ENCODE results near the gene FAM114A1.
A peak's percentile ranks its signal among the peaks of the same experiment; 100 is the strongest.

FAM114A1 gene

DNA sequence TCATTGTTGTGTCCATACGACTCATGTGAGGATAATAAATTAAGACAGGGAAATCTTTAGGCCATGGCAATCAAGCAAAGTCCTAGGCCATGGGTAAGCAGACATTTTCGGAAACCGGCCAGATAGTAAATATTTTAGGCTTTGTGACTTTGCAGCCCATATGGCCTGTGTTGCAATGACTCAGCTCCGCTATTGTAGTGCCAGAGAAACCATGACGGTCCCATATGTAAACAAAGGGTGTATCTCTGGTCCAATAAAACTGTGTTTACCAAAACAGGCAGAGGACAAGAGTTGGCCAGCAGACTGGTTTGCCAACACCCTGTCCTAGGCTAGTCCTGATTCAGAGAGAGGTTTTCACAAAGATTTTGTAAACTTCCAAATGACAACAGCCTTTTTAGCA is 5.0 kb downstream of the FAM114A1 start:
- in situ Hi-C loops (cut with HindIII; ENCODE audit: low sequenced_read_pairs) = no loop called here
- peak; percentile 32 for DNase-seq (ENCODE audit: low read depth, low spot score)
- TF ChIP-seq, protein P1, sequence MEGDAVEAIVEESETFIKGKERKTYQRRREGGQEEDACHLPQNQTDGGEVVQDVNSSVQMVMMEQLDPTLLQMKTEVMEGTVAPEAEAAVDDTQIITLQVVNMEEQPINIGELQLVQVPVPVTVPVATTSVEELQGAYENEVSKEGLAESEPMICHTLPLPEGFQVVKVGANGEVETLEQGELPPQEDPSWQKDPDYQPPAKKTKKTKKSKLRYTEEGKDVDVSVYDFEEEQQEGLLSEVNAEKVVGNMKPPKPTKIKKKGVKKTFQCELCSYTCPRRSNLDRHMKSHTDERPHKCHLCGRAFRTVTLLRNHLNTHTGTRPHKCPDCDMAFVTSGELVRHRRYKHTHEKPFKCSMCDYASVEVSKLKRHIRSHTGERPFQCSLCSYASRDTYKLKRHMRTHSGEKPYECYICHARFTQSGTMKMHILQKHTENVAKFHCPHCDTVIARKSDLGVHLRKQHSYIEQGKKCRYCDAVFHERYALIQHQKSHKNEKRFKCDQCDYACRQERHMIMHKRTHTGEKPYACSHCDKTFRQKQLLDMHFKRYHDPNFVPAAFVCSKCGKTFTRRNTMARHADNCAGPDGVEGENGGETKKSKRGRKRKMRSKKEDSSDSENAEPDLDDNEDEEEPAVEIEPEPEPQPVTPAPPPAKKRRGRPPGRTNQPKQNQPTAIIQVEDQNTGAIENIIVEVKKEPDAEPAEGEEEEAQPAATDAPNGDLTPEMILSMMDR (IDR thresholded peaks at IDR 0.05; ENCODE audit: low read depth, low read length) = no peak
- H3K4me3 ChIP-seq (ENCODE audit: low read depth, low read length) = no peak overlapping the region

DNA sequence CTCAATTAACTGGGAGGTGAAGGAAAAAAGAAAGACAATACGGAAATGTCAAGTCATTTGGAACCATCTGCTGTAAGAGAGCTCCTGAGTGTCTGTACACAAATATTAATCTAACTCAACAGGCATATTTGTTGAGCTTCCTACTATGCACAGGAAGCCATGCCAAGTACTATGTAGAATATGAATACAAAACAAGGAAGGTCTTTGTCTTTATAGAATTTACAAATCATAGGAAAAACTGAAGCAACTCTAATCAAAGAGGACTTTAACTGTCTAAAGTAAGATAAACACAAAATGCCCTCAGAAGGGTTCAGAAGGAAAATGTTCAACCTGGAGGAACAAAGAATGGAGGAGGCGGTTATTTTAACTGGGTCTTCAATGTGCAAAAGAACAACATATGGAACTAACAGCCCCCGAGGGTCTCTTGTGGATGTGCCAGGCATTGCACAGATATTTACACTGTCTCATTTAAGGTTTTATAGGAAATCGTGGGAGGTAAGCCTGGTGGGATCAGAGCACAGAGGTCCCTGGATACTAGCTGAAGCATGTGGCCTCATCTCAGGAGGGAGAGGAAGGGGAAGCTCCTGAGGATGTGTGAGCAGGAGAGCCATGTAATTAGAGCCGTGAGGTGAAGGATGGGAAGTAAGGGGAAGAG is 5.8 kb downstream of the FAM114A1 start:
- H3K4me3 ChIP-seq (ENCODE audit: low read depth, low read length) = no peak overlapping the region
- in situ Hi-C loops (cut with HindIII; ENCODE audit: low sequenced_read_pairs) = no loop called here
- no peak for DNase-seq (ENCODE audit: low read depth, low spot score)
- TF ChIP-seq, protein P1 (IDR thresholded peaks at IDR 0.05; ENCODE audit: low read depth, low read length) = no peak

DNA sequence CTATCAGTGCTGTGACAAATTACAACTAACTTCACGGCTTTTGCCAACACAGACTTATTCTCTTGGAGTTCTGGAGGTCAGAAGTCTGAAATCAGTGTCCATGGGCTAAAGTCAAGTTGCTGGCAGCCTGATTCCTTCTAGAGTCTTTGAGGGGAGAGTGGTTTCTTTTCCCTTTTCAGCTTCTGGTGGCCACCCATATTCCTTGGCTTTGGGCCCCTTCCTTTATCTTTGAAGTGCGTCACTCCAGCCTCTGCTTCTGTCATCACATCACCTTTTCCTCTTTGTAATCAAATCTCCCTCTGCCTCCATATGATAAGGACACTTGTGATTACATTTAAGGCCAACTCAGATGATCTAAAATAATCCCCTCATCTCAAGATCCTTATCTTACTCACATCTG is 9.0 kb downstream of the FAM114A1 start:
- H3K4me3 ChIP-seq (ENCODE audit: low read depth, low read length) = no peak overlapping the region
- TF ChIP-seq, protein P1 (IDR thresholded peaks at IDR 0.05; ENCODE audit: low read depth, low read length) = no peak
- in situ Hi-C loops (cut with HindIII; ENCODE audit: low sequenced_read_pairs) = no loop called here
- DNase-seq (ENCODE audit: low read depth, low spot score) = no peak

DNA sequence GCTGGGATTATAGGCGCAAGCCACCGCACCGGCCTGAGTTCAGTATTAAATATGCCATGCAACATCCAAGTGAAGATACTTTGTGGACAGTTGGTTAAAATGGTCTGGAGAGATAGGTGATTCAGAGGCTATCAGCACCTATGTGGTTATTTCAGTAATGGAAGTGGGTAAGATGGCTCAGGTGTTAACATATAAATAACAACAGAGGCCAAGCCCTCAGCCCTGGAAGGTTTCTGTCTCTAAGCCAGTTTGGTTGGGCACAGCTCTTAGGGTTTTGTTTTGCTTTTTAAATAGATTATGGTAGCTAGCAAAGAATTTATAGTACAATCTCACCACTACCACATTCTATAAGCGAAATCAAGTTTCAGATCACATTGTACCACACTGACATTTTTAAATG is 16.6 kb downstream of the FAM114A1 start:
- in situ Hi-C loops (cut with HindIII; ENCODE audit: low sequenced_read_pairs) = no loop called here
- H3K4me3 ChIP-seq (ENCODE audit: low read depth, low read length) = no peak overlapping the region
- DNase-seq (ENCODE audit: low read depth, low spot score) = no peak
- TF ChIP-seq, protein P1 (IDR thresholded peaks at IDR 0.05; ENCODE audit: low read depth, low read length) = no peak

DNA sequence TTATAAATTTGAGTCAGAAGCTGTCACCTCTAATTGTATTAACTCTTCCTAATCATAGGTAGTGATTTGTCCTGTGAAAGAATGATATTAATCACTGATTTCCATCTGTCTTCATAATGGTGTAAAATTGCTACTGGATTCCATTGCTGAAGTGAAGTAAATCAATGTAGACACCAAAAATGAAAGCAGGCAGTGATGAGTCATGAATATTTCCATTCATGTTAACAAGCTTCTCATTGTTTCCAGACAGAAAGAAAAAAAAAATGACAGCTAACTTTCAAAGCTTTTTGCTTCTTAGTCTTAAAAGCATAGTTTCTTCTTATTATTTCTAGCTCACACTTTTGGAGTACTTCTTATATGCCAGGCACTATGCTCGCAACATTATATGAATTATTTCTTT is 21.5 kb downstream of the FAM114A1 start:
- H3K4me3 ChIP-seq (ENCODE audit: low read depth, low read length) = no peak overlapping the region
- in situ Hi-C loops (cut with HindIII; ENCODE audit: low sequenced_read_pairs) = no loop called here
- peak; percentile 85 for DNase-seq (ENCODE audit: low read depth, low spot score)
- TF ChIP-seq, protein P1 (IDR thresholded peaks at IDR 0.05; ENCODE audit: low read depth, low read length) = no peak

DNA sequence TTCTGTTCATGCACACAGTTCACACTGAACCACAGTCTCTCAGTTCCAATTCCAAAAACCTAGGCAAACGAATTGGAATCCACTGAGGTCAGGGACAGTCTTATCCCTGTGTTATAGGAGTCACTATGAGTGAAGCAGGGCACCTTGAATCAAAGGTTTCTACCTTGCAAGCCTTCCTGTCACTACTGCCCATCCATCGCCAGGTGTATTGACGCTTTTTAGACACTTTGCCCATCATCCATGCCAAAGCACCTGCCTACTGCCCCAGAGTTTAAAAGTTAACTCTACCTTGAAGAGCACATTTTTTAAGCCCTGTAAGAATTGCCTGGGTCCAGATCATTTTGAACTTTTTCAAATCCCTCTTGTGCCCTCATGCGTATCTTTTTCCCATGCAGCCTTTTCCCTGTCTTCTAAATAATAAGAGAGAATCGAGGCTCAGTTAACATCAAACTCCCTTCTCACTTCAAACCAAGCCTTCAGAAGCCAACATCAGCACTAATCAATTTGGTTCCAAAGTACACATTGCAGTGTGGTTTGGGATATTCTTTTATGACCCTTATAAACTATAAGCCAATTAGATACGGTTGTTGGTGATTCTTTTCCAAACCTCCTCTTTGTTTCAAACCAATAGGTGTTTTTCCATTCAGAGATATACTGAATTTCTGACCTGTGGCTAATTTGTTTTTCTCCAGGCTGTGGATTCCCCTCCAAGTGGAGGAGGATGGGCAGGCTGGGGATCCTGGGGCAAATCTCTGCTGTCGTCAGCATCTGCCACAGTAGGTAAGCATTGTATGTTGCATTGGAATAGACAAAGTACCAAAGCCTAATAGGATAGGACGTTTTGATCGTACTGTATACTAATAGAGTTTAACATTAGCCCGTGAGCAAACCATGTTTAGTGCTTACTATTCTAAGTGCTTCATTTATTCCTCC is 23.7 kb downstream of the FAM114A1 start:
- TF ChIP-seq, protein P1 (IDR thresholded peaks at IDR 0.05; ENCODE audit: low read depth, low read length) = no peak
- H3K4me3 ChIP-seq (ENCODE audit: low read depth, low read length) = no peak overlapping the region
- in situ Hi-C loops (cut with HindIII; ENCODE audit: low sequenced_read_pairs) = no loop called here
- DNase-seq (ENCODE audit: low read depth, low spot score) = no peak
